Fibroblast of lung (primary cell): ENCODE measurements around the gene TMEM233. TPM values are rescaled to one million over a fixed set of nuclear protein-coding genes. Genes with fewer than 3 reads are reported as not detected.

ENCODE experiments used
- DNase-seq, 2 donors: peaks; one replicate each; pipeline versions ENCODE4 v3.0.0 to v3.0.0-alpha.2; 2010; ENCODE audit warnings: low read depth in 2 of 2
- H2AFZ ChIP-seq: 2 replicates; pipeline ENCODE4 v1.5.1; 2012; ENCODE audit warnings: low read length, control low read depth, inconsistent platforms
- H3K27ac ChIP-seq: 2 replicates; pipeline ENCODE4 v1.5.1; 2011; ENCODE audit warnings: low read length, control low read depth; ENCODE audit not compliant: insufficient read depth
- H3K27me3 ChIP-seq: 2 replicates; pipeline ENCODE4 v1.5.1; 2011; ENCODE audit warnings: mild to moderate bottlenecking, low read length; ENCODE audit not compliant: control insufficient read depth, insufficient read depth
- H3K36me3 ChIP-seq: 2 replicates; pipeline ENCODE4 v1.5.1; 2011; ENCODE audit warnings: low read length; ENCODE audit not compliant: control insufficient read depth, insufficient read depth
- H3K4me1 ChIP-seq: 2 replicates; pipeline ENCODE4 v1.5.1; 2011; ENCODE audit warnings: low read length; ENCODE audit not compliant: control insufficient read depth, insufficient read depth; ENCODE audit errors: extremely low read depth
- H3K4me2 ChIP-seq: 2 replicates; pipeline ENCODE4 v1.5.1; 2011; ENCODE audit warnings: low read length, control low read depth; ENCODE audit not compliant: insufficient read depth; ENCODE audit errors: extremely low read depth
- H3K4me3 ChIP-seq, 4 experiments: fragments of 200-600 bp in 1 of 4; sonication (generic) in 1 of 4; replicated peaks in 1 of 4; 2 replicates each; pipeline ENCODE4 v1.5.1; 2011 to 2016; ENCODE audit warnings: low read length in 4 of 4, low read depth in 3 of 4, mild to moderate bottlenecking in 3 of 4, control low read depth in 2 of 4, inconsistent platforms in 1 of 4, mixed read lengths in 1 of 4; ENCODE audit not compliant: insufficient read depth in 1 of 4; ENCODE audit errors: control extremely low read depth in 1 of 4
- H3K79me2 ChIP-seq: 2 replicates; pipeline ENCODE4 v1.5.1; 2012; ENCODE audit warnings: mild to moderate bottlenecking, low read length, inconsistent platforms; ENCODE audit not compliant: control insufficient read depth, insufficient read depth
- H3K9ac ChIP-seq: 2 replicates; pipeline ENCODE4 v1.5.1; 2011; ENCODE audit warnings: mild to moderate bottlenecking, low read length, control low read depth; ENCODE audit not compliant: insufficient read depth
- H3K9me3 ChIP-seq: 2 replicates; pipeline ENCODE4 v1.5.1; 2012; ENCODE audit warnings: low read depth, low read length; ENCODE audit not compliant: control insufficient read depth, insufficient read depth
- H4K20me1 ChIP-seq: 2 replicates; pipeline ENCODE4 v1.5.1; 2011; ENCODE audit warnings: low read length; ENCODE audit not compliant: control insufficient read depth, insufficient read depth; ENCODE audit errors: extremely low read depth
- CTCF ChIP-seq, 2 donors: IDR thresholded peaks in 1 of 2; conservative IDR thresholded peaks in 1 of 2; 1 replicate in 1 of 2; 2 replicates in 1 of 2; pipeline ENCODE4 v1.5.1; 2011 to 2012; ENCODE audit warnings: low read length in 2 of 2, control low read depth in 1 of 2, inconsistent platforms in 1 of 2, low read depth in 1 of 2, mild to moderate bottlenecking in 1 of 2
- EZH2 ChIP-seq: IDR thresholded peaks from 2 replicates; pipeline ENCODE4 v1.5.1; 2012; ENCODE audit warnings: low read length, control low read depth, mild to moderate bottlenecking; ENCODE audit errors: missing control alignments
- polyA plus RNA-seq, 2 donors: library from polyadenylated mRNA; depleted of rRNA in 1 of 2; stranded (reverse) in 1 of 2; unstranded in 1 of 2; fragments of >200 nt; gene quantifications; 2 replicates each; pipeline ENCODE4 v1.2.1, GENCODE V29; 2011 to 2012; ENCODE audit warnings: missing spikeins in 1 of 2
- total RNA-seq: library from RNA; depleted of rRNA; stranded (reverse); fragments of >200 nt; gene quantifications from 2 replicates; pipeline ENCODE4 v1.2.1, GENCODE V29; 2014

Gene TMEM233
- total and polyA plus RNA-seq, 2 donors (not counting 1 experiment from before 2014, with no cell fraction given), result under 0.01 TPM; not detected in 1

- Histone ChIP-seq H3K27me3 (no peaks in the 10 kb centered on the region), H3K27ac (no peak overlapping the region), H3K4me1 (no peaks in the 10 kb centered on the region), H3K79me2 (no peaks in the 10 kb centered on the region), H3K9me3 (no peaks in the 10 kb centered on the region), H3K4me3 (no peak overlapping the region), H3K36me3 (no peaks in the 10 kb centered on the region), H2AFZ (no peak overlapping the region), H3K9ac (no peak overlapping the region), H3K4me2 (no peak overlapping the region), H4K20me1 (no peaks in the 10 kb centered on the region)
- DNase-seq, result no peak
- TF ChIP-seq EZH2 (no peak), CTCF (conservative IDR thresholded peaks at IDR 0.05 in 1 of 2, IDR thresholded peaks at IDR 0.05 in 1 of 2; ENCODE audit: low read depth in 1 of 2, low read length in 2 of 2) (no peak)
These were observed 8.5 kb downstream of the TMEM233 start for GRCh38 chr12:119601877-119602733.

- Histone ChIP-seq H3K4me1 (no peaks in the 10 kb centered on the region), H4K20me1 (no peaks in the 10 kb centered on the region), H3K4me3 (no peak overlapping the region), H3K27me3 (no peaks in the 10 kb centered on the region), H3K36me3 (no peaks in the 10 kb centered on the region), H3K79me2 (no peaks in the 10 kb centered on the region), H3K9ac (no peak overlapping the region), H3K4me2 (no peak overlapping the region), H3K9me3 (no peaks in the 10 kb centered on the region), H3K27ac (no peak overlapping the region), H2AFZ (no peak overlapping the region)
- TF ChIP-seq EZH2, result no peak
- TF ChIP-seq CTCF (conservative IDR thresholded peaks at IDR 0.05 in 1 of 2, IDR thresholded peaks at IDR 0.05 in 1 of 2; ENCODE audit: low read depth in 1 of 2, low read length in 2 of 2), result no peak
- DNase-seq, result no peak
These were observed 9.1 kb downstream of the TMEM233 start for GRCh38 chr12:119602734-119603094.

- no peaks in the 10 kb centered on the region for H4K20me1 ChIP-seq
- H3K9ac ChIP-seq, result no peak overlapping the region
- H3K4me1 ChIP-seq, result no peaks in the 10 kb centered on the region
- H3K36me3 ChIP-seq, result no peaks in the 10 kb centered on the region
- no peak overlapping the region for H3K4me2 ChIP-seq
- H2AFZ ChIP-seq, result no peak overlapping the region
- no peak for DNase-seq
- no peak overlapping the region for H3K4me3 ChIP-seq
- TF ChIP-seq CTCF (conservative IDR thresholded peaks at IDR 0.05 in 1 of 2, IDR thresholded peaks at IDR 0.05 in 1 of 2; ENCODE audit: low read depth in 1 of 2, low read length in 2 of 2), result no peak
- no peak for TF ChIP-seq EZH2
- no peak overlapping the region for H3K27ac ChIP-seq
- H3K27me3 ChIP-seq, result no peaks in the 10 kb centered on the region
- no peaks in the 10 kb centered on the region for H3K79me2 ChIP-seq
- no peaks in the 10 kb centered on the region for H3K9me3 ChIP-seq
These were observed 10.2 kb downstream of the TMEM233 start for GRCh38 chr12:119603767-119604166.
